Parathyroid adenoma (tissue), 2 donors: ENCODE data around the gene RBBP4.
"Not testable (repeated sequence)": the region's sequence is repeated elsewhere in the genome, so short reads cannot be mapped to it uniquely, and the experiment has no call there.

Experiments used
- H2AFZ ChIP-seq: fragments of 300-600 bp; sonication (generic); one replicate; pipeline ENCODE4 v1.7.0; 2017; ENCODE audit warnings: antibody characterized with exemption, mild to moderate bottlenecking
- H3K27ac ChIP-seq: fragments of 300-600 bp; sonication (generic); one replicate; pipeline ENCODE4 v1.7.0; 2017
- H3K27me3 ChIP-seq: fragments of 300-600 bp; sonication (generic); one replicate; pipeline ENCODE4 v1.7.0; 2017; ENCODE audit warnings: low read length; ENCODE audit not compliant: control insufficient read depth, insufficient read depth
- H3K36me3 ChIP-seq: fragments of 300-600 bp; sonication (generic); one replicate; pipeline ENCODE4 v1.7.0; 2017; ENCODE audit warnings: low read length; ENCODE audit not compliant: control insufficient read depth, insufficient read depth
- H3K4me1 ChIP-seq: fragments of 300-600 bp; sonication (generic); one replicate; pipeline ENCODE4 v1.7.0; 2017; ENCODE audit warnings: control low read depth
- H3K4me2 ChIP-seq: fragments of 300-600 bp; sonication (generic); one replicate; pipeline ENCODE4 v1.7.0; 2017; ENCODE audit warnings: low read length
- H3K4me3 ChIP-seq: fragments of 300-600 bp; sonication (generic); one replicate; pipeline ENCODE4 v1.7.0; 2017; ENCODE audit warnings: low read depth, low read length
- H3K79me2 ChIP-seq: fragments of 300-600 bp; sonication (generic); one replicate; pipeline ENCODE4 v1.7.0; 2017; ENCODE audit warnings: control low read depth
- H3K9ac ChIP-seq: fragments of 300-600 bp; sonication (generic); one replicate; pipeline ENCODE4 v1.7.0; 2017; ENCODE audit warnings: mild to moderate bottlenecking
- H3K9me3 ChIP-seq: fragments of 300-600 bp; sonication (generic); one replicate; pipeline ENCODE4 v1.7.0; 2017; ENCODE audit warnings: low read length; ENCODE audit not compliant: control insufficient read depth
- CTCF ChIP-seq: fragments of 300-600 bp; sonication (generic); IDR thresholded peaks from one replicate; pipeline ENCODE4 v1.7.0; 2017; ENCODE audit warnings: antibody characterized with exemption, mild to moderate bottlenecking
- donor health status: primary hyperparathyroidism.

Gene RBBP4

DNA sequence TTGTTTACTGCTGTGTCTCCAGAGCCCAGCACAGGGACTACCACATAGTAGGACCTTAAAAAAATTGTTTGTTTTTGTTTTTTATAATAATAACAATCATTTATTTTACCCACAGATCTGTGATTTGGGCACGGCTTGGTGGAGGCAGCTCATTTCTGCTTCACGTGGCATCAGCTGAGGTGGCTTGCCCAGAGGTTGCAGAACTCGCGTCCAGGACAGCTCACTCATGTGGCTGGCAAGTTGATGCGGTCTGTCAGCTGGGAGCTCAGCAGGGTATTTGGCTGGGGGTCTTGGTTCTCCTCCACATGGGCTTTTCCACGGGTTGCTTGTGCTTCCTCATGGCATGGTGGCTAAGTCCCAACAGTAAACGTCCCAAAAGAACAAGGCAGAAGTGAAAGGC, 54.5 kb downstream of the RBBP4 start:
- Histone ChIP-seq H3K9me3 (no peaks in the 10 kb centered on the region), H3K27ac (no peak overlapping the region), H3K4me2 (no peak overlapping the region), H3K36me3 (no peaks in the 10 kb centered on the region), H3K4me3 (no peak overlapping the region), H3K79me2 (no peaks in the 10 kb centered on the region), H2AFZ (no peak overlapping the region), H3K4me1 (peaks cover 2% of the 10 kb centered on the region), H3K9ac (no peak overlapping the region), H3K27me3 (no peaks in the 10 kb centered on the region)
- no peak for TF ChIP-seq CTCF

GRCh38 chr1:32706491-32706890, 55.5 kb downstream of the RBBP4 start:
- Histone ChIP-seq H3K9ac (no peak overlapping the region), H3K9me3 (no peaks in the 10 kb centered on the region), H3K4me2 (no peak overlapping the region), H3K4me3 (no peak overlapping the region), H3K4me1 (peaks cover 2% of the 10 kb centered on the region), H2AFZ (no peak overlapping the region), H3K27ac (no peak overlapping the region), H3K36me3 (no peaks in the 10 kb centered on the region), H3K27me3 (no peaks in the 10 kb centered on the region), H3K79me2 (no peaks in the 10 kb centered on the region)
- no peak for TF ChIP-seq CTCF

GRCh38 chr1:32709075-32709474, 58.1 kb downstream of the RBBP4 start:
- no peak overlapping the region for H2AFZ ChIP-seq
- no peaks in the 10 kb centered on the region for H3K36me3 ChIP-seq
- no peaks in the 10 kb centered on the region for H3K27me3 ChIP-seq
- H3K4me2 ChIP-seq: no peak overlapping the region
- no peaks in the 10 kb centered on the region for H3K9me3 ChIP-seq
- TF ChIP-seq CTCF: no peak
- H3K9ac ChIP-seq: no peak overlapping the region
- no peak overlapping the region for H3K27ac ChIP-seq
- no peak overlapping the region for H3K4me3 ChIP-seq
- no peaks in the 10 kb centered on the region for H3K4me1 ChIP-seq
- H3K79me2 ChIP-seq: no peaks in the 10 kb centered on the region

GRCh38 chr1:32709476-32709875, 58.5 kb downstream of the RBBP4 start:
- Histone ChIP-seq H3K27ac (no peak overlapping the region), H3K27me3 (no peaks in the 10 kb centered on the region), H3K36me3 (no peaks in the 10 kb centered on the region), H2AFZ (no peak overlapping the region), H3K4me1 (no peaks in the 10 kb centered on the region), H3K9ac (no peak overlapping the region), H3K79me2 (no peaks in the 10 kb centered on the region), H3K9me3 (no peaks in the 10 kb centered on the region), H3K4me2 (no peak overlapping the region), H3K4me3 (no peak overlapping the region)
- no peak for TF ChIP-seq CTCF

DNA sequence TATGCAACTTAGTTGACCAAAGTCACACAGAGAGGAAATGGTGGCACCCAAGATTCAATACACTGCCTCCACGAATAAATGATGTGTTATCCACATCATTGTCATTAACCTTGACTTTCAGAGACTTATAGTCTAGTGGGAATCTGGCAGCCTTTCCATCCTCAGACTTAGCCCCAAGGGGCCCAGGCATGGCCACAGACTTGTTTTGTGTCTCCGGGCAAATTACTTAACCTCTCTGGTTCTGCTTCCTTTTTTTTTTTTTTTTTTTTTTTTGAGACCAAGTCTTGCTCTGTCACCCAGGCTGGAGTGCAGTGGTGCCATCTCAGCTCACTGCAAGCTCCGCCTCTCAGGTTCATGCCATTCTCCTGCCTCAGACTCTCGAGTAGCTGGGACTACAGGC, 60.2 kb downstream of the RBBP4 start:
- H3K4me3 ChIP-seq, H3K36me3 ChIP-seq, H2AFZ ChIP-seq, H3K9me3 ChIP-seq, H3K27me3 ChIP-seq, H3K27ac ChIP-seq, H3K9ac ChIP-seq, H3K4me2 ChIP-seq, H3K4me1 ChIP-seq, H3K79me2 ChIP-seq: not testable (repeated sequence)
